Measurements from ENCODE around the gene PCMT1. TPM values are rescaled to one million over a fixed set of nuclear protein-coding genes. Genes with fewer than 3 reads are reported as not detected.

Gene PCMT1
- total and polyA plus RNA-seq, 9 of the 15 experiments (the other 6 are each of a cell fraction or from before 2014, with no cell fraction given) = 217 to 541 (median 327) TPM

DNA sequence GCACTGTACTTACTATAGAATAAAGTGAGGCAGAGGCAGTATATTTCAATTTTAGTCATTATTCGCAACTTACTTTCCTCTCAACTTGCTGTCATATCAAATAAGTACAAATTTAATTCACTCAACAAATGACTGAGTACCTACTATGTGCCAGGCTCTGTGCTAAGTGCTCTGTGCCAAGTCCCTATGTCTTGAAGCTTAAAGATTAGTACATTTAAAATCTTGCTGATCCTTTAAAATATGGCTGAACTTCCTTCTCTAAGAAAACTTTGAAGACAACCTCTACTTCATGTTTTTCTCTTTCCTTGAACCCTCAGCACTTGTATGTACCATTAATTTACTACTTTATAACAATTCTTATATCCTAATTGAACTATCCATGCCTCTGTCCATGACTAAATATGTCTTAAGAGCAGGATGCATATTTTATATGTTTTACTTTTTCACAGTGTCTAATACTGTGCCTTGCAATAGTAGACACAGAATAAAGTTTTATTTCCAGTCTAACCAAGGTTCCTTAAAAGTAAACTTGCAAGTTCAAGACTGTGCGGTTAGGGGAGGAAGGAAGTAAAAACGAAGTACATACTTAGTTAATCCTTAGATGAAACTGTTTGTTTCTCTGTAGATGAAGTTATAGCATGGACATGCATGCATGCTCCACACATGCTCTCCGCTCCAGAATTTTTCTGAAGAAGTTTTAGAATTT is 21.6 kb upstream of the PCMT1 start (continued):
- TF ChIP-seq ZNF655 (CRISPR knock-in tag; IDR thresholded peaks at IDR 0.05) = peak; percentile 7; the same call in 1 of the 2 replicates
- no peak for TF ChIP-seq ZNF184 (CRISPR knock-in tag; IDR thresholded peaks at IDR 0.05)
- TF ChIP-seq, protein P1, sequence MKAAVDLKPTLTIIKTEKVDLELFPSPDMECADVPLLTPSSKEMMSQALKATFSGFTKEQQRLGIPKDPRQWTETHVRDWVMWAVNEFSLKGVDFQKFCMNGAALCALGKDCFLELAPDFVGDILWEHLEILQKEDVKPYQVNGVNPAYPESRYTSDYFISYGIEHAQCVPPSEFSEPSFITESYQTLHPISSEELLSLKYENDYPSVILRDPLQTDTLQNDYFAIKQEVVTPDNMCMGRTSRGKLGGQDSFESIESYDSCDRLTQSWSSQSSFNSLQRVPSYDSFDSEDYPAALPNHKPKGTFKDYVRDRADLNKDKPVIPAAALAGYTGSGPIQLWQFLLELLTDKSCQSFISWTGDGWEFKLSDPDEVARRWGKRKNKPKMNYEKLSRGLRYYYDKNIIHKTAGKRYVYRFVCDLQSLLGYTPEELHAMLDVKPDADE (conservative IDR thresholded peaks at IDR 0.05; ENCODE audit: control insufficient read depth, low read depth, low read length) = no peak
- no peak for TF ChIP-seq PHF21A (IDR thresholded peaks at IDR 0.05; ENCODE audit: borderline replicate concordance, low read depth)
- TF ChIP-seq ZKSCAN1 (IDR thresholded peaks at IDR 0.05; ENCODE audit: low read depth, low read length) = peak; percentile 99
- no peak for TF ChIP-seq CBFA2T2 (conservative IDR thresholded peaks at IDR 0.05)
- TF ChIP-seq SMARCA5 (IDR thresholded peaks at IDR 0.05) = 0 out of 2 replicates have a peak, but pooled peaks have one; percentile 26
- TF ChIP-seq HEY1 (CRISPR knock-in tag; IDR thresholded peaks at IDR 0.05; ENCODE audit: borderline replicate concordance) = peak; percentile 63; the same call in 1 of the 2 replicates
- TF ChIP-seq JUND (IDR thresholded peaks at IDR 0.05; ENCODE audit: borderline replicate concordance, low read depth, low read length) = no peak
- no peak; the same call in 2 of the 3 replicates for TF ChIP-seq JUND (tag; IDR thresholded peaks at IDR 0.05; ENCODE audit: borderline replicate concordance, low read depth, low read length)
- TF ChIP-seq TCF15 (CRISPR knock-in tag; IDR thresholded peaks at IDR 0.05) = no peak
- peak; percentile 22 for TF ChIP-seq RBM25 (IDR thresholded peaks at IDR 0.05; ENCODE audit: low read depth, low read length, severe bottlenecking)
- no peak for TF ChIP-seq SETDB1 (IDR thresholded peaks at IDR 0.05; ENCODE audit: low read length)
- no peak for TF ChIP-seq ZNF165 (CRISPR knock-in tag; IDR thresholded peaks at IDR 0.05; ENCODE audit: borderline replicate concordance)
- TF ChIP-seq RBM39 (optimal IDR thresholded peaks at IDR 0.05; ENCODE audit: low read depth, low read length) = no peak
- no peak for TF ChIP-seq NR1H2 (CRISPR knock-in tag; IDR thresholded peaks at IDR 0.05)
- TF ChIP-seq, protein P2, sequence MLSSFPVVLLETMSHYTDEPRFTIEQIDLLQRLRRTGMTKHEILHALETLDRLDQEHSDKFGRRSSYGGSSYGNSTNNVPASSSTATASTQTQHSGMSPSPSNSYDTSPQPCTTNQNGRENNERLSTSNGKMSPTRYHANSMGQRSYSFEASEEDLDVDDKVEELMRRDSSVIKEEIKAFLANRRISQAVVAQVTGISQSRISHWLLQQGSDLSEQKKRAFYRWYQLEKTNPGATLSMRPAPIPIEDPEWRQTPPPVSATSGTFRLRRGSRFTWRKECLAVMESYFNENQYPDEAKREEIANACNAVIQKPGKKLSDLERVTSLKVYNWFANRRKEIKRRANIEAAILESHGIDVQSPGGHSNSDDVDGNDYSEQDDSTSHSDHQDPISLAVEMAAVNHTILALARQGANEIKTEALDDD (IDR thresholded peaks at IDR 0.05) = peak; percentile 64; the same call in 1 of the 2 replicates
- TF ChIP-seq NFXL1 (CRISPR knock-in tag; IDR thresholded peaks at IDR 0.05) = 0 out of 2 replicates have a peak, but pooled peaks have one; percentile 52
